GM18520 (cell line): ENCODE data around the gene CDC73.
"Not testable (repeated sequence)": the region's sequence is repeated elsewhere in the genome, so short reads cannot be mapped to it uniquely, and the experiment has no call there.

ENCODE experiments used
- ATAC-seq: cut with Tn5 transposase; IDR thresholded peaks from one replicate; pipeline ENCODE4 v1.9.1; 2021; ENCODE audit not compliant: unreplicated experiment

CDC73 gene

GRCh38 chr1:193222056-193222615 is 100.3 kb downstream of the CDC73 start:
- ATAC-seq: no peak

GRCh38 chr1:193229136-193229535 is 107.3 kb downstream of the CDC73 start:
- ATAC-seq: no peak

GRCh38 chr1:193231146-193231545 is 109.3 kb downstream of the CDC73 start:
- ATAC-seq: not testable (repeated sequence)

GRCh38 chr1:193234530-193234929 is 112.7 kb downstream of the CDC73 start:
- no peak for ATAC-seq

- no peak for ATAC-seq
Observed at GRCh38 chr1:193237381-193237978, 115.6 kb downstream of the CDC73 start.

GRCh38 chr1:193240609-193241008 is 118.8 kb downstream of the CDC73 start:
- no peak for ATAC-seq

GRCh38 chr1:193241132-193241827 is 119.4 kb downstream of the CDC73 start:
- no peak for ATAC-seq

- ATAC-seq: no peak
Observed at GRCh38 chr1:193242000-193242399, 120.2 kb downstream of the CDC73 start.

GRCh38 chr1:193249187-193249586 is 127.4 kb downstream of the CDC73 start:
- ATAC-seq: no peak

GRCh38 chr1:193251950-193252349 is 130.1 kb downstream of the CDC73 start:
- no peak for ATAC-seq

GRCh38 chr1:193256019-193256418 is 134.2 kb downstream of the CDC73 start:
- no peak for ATAC-seq

- ATAC-seq: no peak
Observed at GRCh38 chr1:193259636-193260035, 137.8 kb downstream of the CDC73 start.

GRCh38 chr1:193260056-193260745 is 138.4 kb downstream of the CDC73 start:
- ATAC-seq: no peak

- no peak for ATAC-seq
Observed at GRCh38 chr1:193260896-193261295, 139.1 kb downstream of the CDC73 start.

- no peak for ATAC-seq
Observed at GRCh38 chr1:193262661-193263060, 140.8 kb downstream of the CDC73 start.

GRCh38 chr1:193264313-193265065 is 142.7 kb downstream of the CDC73 start:
- ATAC-seq: no peak

- no peak for ATAC-seq
Observed at GRCh38 chr1:193265716-193266115, 143.9 kb downstream of the CDC73 start.

- not testable (repeated sequence) for ATAC-seq
Observed at GRCh38 chr1:193266794-193267193, 145.0 kb downstream of the CDC73 start.

GRCh38 chr1:193270996-193271395 is 149.2 kb downstream of the CDC73 start:
- ATAC-seq: peak; percentile 100

GRCh38 chr1:193275773-193276172 is 153.9 kb downstream of the CDC73 start:
- ATAC-seq: no peak

GRCh38 chr1:193278968-193279367 is 157.1 kb downstream of the CDC73 start:
- no peak for ATAC-seq
